ENCODE measurements around the gene NRF1. TPM values are rescaled to one million over a fixed set of nuclear protein-coding genes. Genes with fewer than 3 reads are reported as not detected.

The NRF1 gene
- total and polyA plus RNA-seq, 2 of the 8 experiments (the other 6 are each of a cell fraction or from before 2014, with no cell fraction given): 18.2 to 21.4 TPM

GRCh38 chr7:129617652-129618051, 6.1 kb downstream of the NRF1 start (continued):
- TF ChIP-seq RAD21 (IDR thresholded peaks at IDR 0.05 in 1 of 2, conservative IDR thresholded peaks at IDR 0.05 in 1 of 2; ENCODE audit: low read depth in 2 of 2, low read length in 2 of 2): no peak
- no peak for TF ChIP-seq SP2 (IDR thresholded peaks at IDR 0.05; ENCODE audit: low read length)
- no peak for TF ChIP-seq RBBP5 (IDR thresholded peaks at IDR 0.05; ENCODE audit: borderline replicate concordance, low read depth, low read length)
- no peak for TF ChIP-seq MAFK (IDR thresholded peaks at IDR 0.05; ENCODE audit: low read depth, low read length)
- TF ChIP-seq CHD7 (IDR thresholded peaks at IDR 0.05; ENCODE audit: insufficient replicate concordance, low read length): no peak
- TF ChIP-seq POU5F1 (IDR thresholded peaks at IDR 0.05; ENCODE audit: low read depth, low read length): no peak
